ENCODE measurements around the gene PNP. TPM values are rescaled to one million over a fixed set of nuclear protein-coding genes. Genes with fewer than 3 reads are reported as not detected.

PNP gene
- total and polyA plus RNA-seq, 10 of the 15 experiments (the other 5 are each of a cell fraction or from before 2014, with no cell fraction given): 103 to 215 (median 138) TPM

- TF ChIP-seq CBX3 (IDR thresholded peaks at IDR 0.05; ENCODE audit: borderline replicate concordance, low read depth) (no peak), NKRF (conservative IDR thresholded peaks at IDR 0.05) (peak; percentile 84; the same call in 1 of the 2 replicates), RUNX3 (IDR thresholded peaks at IDR 0.05; ENCODE audit: low read length) (peak; percentile 33; the same call in 1 of the 2 replicates), CREB1 (IDR thresholded peaks at IDR 0.05; ENCODE audit: low read depth) (peak; percentile 54; the same call in 1 of the 2 replicates), ZSCAN29 (IDR thresholded peaks at IDR 0.05) (no peak), CEBPB (IDR thresholded peaks at IDR 0.05; ENCODE audit: borderline replicate concordance in 1 of 2, low read depth in 2 of 2, low read length in 2 of 2) (no peak), ATF2 (IDR thresholded peaks at IDR 0.05; ENCODE audit: low read length) (0 out of 2 replicates have a peak, but pooled peaks have one; percentile 9), USF2 (IDR thresholded peaks at IDR 0.05; ENCODE audit: borderline replicate concordance, low read depth, low read length) (no peak), RFX5 (IDR thresholded peaks at IDR 0.05; ENCODE audit: low read depth, low read length) (peak; percentile 47; the same call in 1 of the 2 replicates), TCF3 (IDR thresholded peaks at IDR 0.05; ENCODE audit: borderline replicate concordance, insufficient read depth, low read depth, low read length) (0 out of 2 replicates have a peak, but pooled peaks have one; percentile 18), SMAD5 (IDR thresholded peaks at IDR 0.05; ENCODE audit: low read depth) (peak; percentile 9; the same call in 1 of the 2 replicates), POLR2A (IDR thresholded peaks at IDR 0.05; ENCODE audit: low read depth, low read length) (peak; percentile 1; the same call in 1 of the 2 replicates), TAF1 (IDR thresholded peaks at IDR 0.05; ENCODE audit: borderline replicate concordance, low read depth, low read length) (no peak), BMI1 (IDR thresholded peaks at IDR 0.05; ENCODE audit: borderline replicate concordance) (no peak)
Measured at GRCh38 chr14:20455355-20456300, 13.6 kb upstream of the PNP start (continued).
